Memory B cell (primary cell): Measurements from ENCODE around the gene LRP5.
"Not testable (repeated sequence)": the region's sequence is repeated elsewhere in the genome, so short reads cannot be mapped to it uniquely, and the experiment has no call there.

Experiments used
- ATAC-seq: fragments of 150-1000 bp; cut with Tn5 transposase; 2 replicates; pipeline ENCODE4 v1.10.0; 2021; ENCODE audit warnings: low read depth, mild to moderate bottlenecking, moderate library complexity
- DNase-seq, 2 donors: peaks; one replicate each; pipeline ENCODE4 v3.0.0; 2022; ENCODE audit warnings: low spot score in 2 of 2
- H3K27ac Mint-ChIP-seq: one replicate; pipeline ENCODE4 v1.8.0; 2022; ENCODE audit warnings: mild to moderate bottlenecking, moderate library complexity, mixed read lengths
- H3K27me3 Mint-ChIP-seq: one replicate; pipeline ENCODE4 v1.8.0; 2022; ENCODE audit warnings: mixed read lengths
- H3K36me3 Mint-ChIP-seq: one replicate; pipeline ENCODE4 v1.8.0; 2022; ENCODE audit warnings: mild to moderate bottlenecking, mixed read lengths
- H3K4me1 Mint-ChIP-seq: one replicate; pipeline ENCODE4 v1.8.0; 2022; ENCODE audit warnings: mixed read lengths
- H3K4me3 Mint-ChIP-seq: one replicate; pipeline ENCODE4 v1.8.0; 2022; ENCODE audit warnings: mild to moderate bottlenecking, moderate library complexity, mixed read lengths
- H3K9me3 Mint-ChIP-seq: one replicate; pipeline ENCODE4 v1.8.0; 2022; ENCODE audit warnings: mixed read lengths

Gene LRP5

GRCh38 chr11:68431984-68432645 lies 119.7 kb downstream of the LRP5 start:
- Mint-ChIP-seq H3K27me3 (no peaks in the 10 kb centered on the region), H3K4me1 (no peaks in the 10 kb centered on the region), H3K4me3 (no peak overlapping the region), H3K27ac (no peak overlapping the region), H3K9me3 (peaks cover 7% of the 10 kb centered on the region), H3K36me3 (peaks cover 18% of the 10 kb centered on the region)
- no peak for DNase-seq
- no peak for ATAC-seq

GRCh38 chr11:68432874-68433273 lies 120.5 kb downstream of the LRP5 start:
- H3K4me3 Mint-ChIP-seq: no peak overlapping the region
- no peaks in the 10 kb centered on the region for H3K27me3 Mint-ChIP-seq
- peaks cover 7% of the 10 kb centered on the region for H3K9me3 Mint-ChIP-seq
- H3K4me1 Mint-ChIP-seq: no peaks in the 10 kb centered on the region
- peaks cover 18% of the 10 kb centered on the region for H3K36me3 Mint-ChIP-seq
- ATAC-seq (no peak), DNase-seq (no peak)
- no peak overlapping the region for H3K27ac Mint-ChIP-seq

GRCh38 chr11:68433541-68433940 lies 121.2 kb downstream of the LRP5 start:
- ATAC-seq (no peak), DNase-seq (no peak)
- Mint-ChIP-seq H3K27ac (no peak overlapping the region), H3K4me1 (no peaks in the 10 kb centered on the region), H3K4me3 (no peak overlapping the region), H3K27me3 (no peaks in the 10 kb centered on the region), H3K9me3 (peaks cover 7% of the 10 kb centered on the region), H3K36me3 (peaks cover 15% of the 10 kb centered on the region)

GRCh38 chr11:68434159-68434558 lies 121.8 kb downstream of the LRP5 start:
- H3K27ac Mint-ChIP-seq, H3K4me1 Mint-ChIP-seq, H3K4me3 Mint-ChIP-seq, DNase-seq, H3K9me3 Mint-ChIP-seq, ATAC-seq, H3K27me3 Mint-ChIP-seq: not testable (repeated sequence)
- peaks cover 12% of the 10 kb centered on the region for H3K36me3 Mint-ChIP-seq

GRCh38 chr11:68436162-68436888 lies 123.9 kb downstream of the LRP5 start:
- ATAC-seq: no peak
- no peaks in the 10 kb centered on the region for H3K27me3 Mint-ChIP-seq
- H3K9me3 Mint-ChIP-seq: no peaks in the 10 kb centered on the region
- H3K4me3 Mint-ChIP-seq: no peak overlapping the region
- no peak for DNase-seq
- no peaks in the 10 kb centered on the region for H3K36me3 Mint-ChIP-seq
- peaks cover 3% of the 10 kb centered on the region for H3K4me1 Mint-ChIP-seq
- H3K27ac Mint-ChIP-seq: no peak overlapping the region

GRCh38 chr11:68436985-68437926 lies 124.9 kb downstream of the LRP5 start:
- H3K27me3 Mint-ChIP-seq: no peaks in the 10 kb centered on the region
- H3K36me3 Mint-ChIP-seq: no peaks in the 10 kb centered on the region
- H3K27ac Mint-ChIP-seq: no peak overlapping the region
- H3K4me3 Mint-ChIP-seq: no peak overlapping the region
- DNase-seq (no peak), ATAC-seq (no peak)
- peaks cover 7% of the 10 kb centered on the region for H3K4me1 Mint-ChIP-seq
- H3K9me3 Mint-ChIP-seq: no peaks in the 10 kb centered on the region

GRCh38 chr11:68437927-68438657 lies 125.7 kb downstream of the LRP5 start:
- Mint-ChIP-seq H3K4me1 (peaks cover 7% of the 10 kb centered on the region), H3K27ac (no peak overlapping the region), H3K36me3 (no peaks in the 10 kb centered on the region), H3K27me3 (no peaks in the 10 kb centered on the region), H3K9me3 (no peaks in the 10 kb centered on the region), H3K4me3 (no peak overlapping the region)
- ATAC-seq: no peak
- no peak for DNase-seq

- Mint-ChIP-seq H3K36me3 (no peaks in the 10 kb centered on the region), H3K27me3 (no peaks in the 10 kb centered on the region), H3K4me1 (peaks cover 7% of the 10 kb centered on the region), H3K9me3 (no peaks in the 10 kb centered on the region), H3K27ac (no peak overlapping the region), H3K4me3 (no peak overlapping the region)
- no peak for DNase-seq
- no peak for ATAC-seq
Observed at GRCh38 chr11:68438658-68439259, 126.4 kb downstream of the LRP5 start.

GRCh38 chr11:68439355-68440065 lies 127.1 kb downstream of the LRP5 start:
- no peak overlapping the region for H3K4me3 Mint-ChIP-seq
- no peak for ATAC-seq
- H3K27me3 Mint-ChIP-seq: no peaks in the 10 kb centered on the region
- no peaks in the 10 kb centered on the region for H3K36me3 Mint-ChIP-seq
- no peaks in the 10 kb centered on the region for H3K9me3 Mint-ChIP-seq
- no peak for DNase-seq
- H3K27ac Mint-ChIP-seq: no peak overlapping the region
- peaks cover 7% of the 10 kb centered on the region for H3K4me1 Mint-ChIP-seq

GRCh38 chr11:68440224-68440623 lies 127.8 kb downstream of the LRP5 start:
- Mint-ChIP-seq H3K9me3 (no peaks in the 10 kb centered on the region), H3K27me3 (no peaks in the 10 kb centered on the region), H3K36me3 (no peaks in the 10 kb centered on the region), H3K4me1 (peaks cover 7% of the 10 kb centered on the region), H3K4me3 (no peak overlapping the region), H3K27ac (no peak overlapping the region)
- ATAC-seq (no peak), DNase-seq (no peak)

GRCh38 chr11:68441466-68442230 lies 129.3 kb downstream of the LRP5 start:
- H3K27me3 Mint-ChIP-seq: no peaks in the 10 kb centered on the region
- H3K27ac Mint-ChIP-seq: no peak overlapping the region
- H3K4me1 Mint-ChIP-seq: peaks cover 7% of the 10 kb centered on the region
- no peak for DNase-seq
- H3K9me3 Mint-ChIP-seq: no peaks in the 10 kb centered on the region
- H3K36me3 Mint-ChIP-seq: no peaks in the 10 kb centered on the region
- H3K4me3 Mint-ChIP-seq: no peak overlapping the region
- no peak for ATAC-seq

- no peak for ATAC-seq
- no peaks in the 10 kb centered on the region for H3K9me3 Mint-ChIP-seq
- no peak overlapping the region for H3K27ac Mint-ChIP-seq
- DNase-seq: no peak
- H3K4me1 Mint-ChIP-seq: peaks cover 10% of the 10 kb centered on the region
- H3K27me3 Mint-ChIP-seq: no peaks in the 10 kb centered on the region
- H3K36me3 Mint-ChIP-seq: no peaks in the 10 kb centered on the region
- H3K4me3 Mint-ChIP-seq: no peak overlapping the region
Observed at GRCh38 chr11:68442433-68442832, 130.0 kb downstream of the LRP5 start.
